ENCODE data around the gene EPHA1. TPM values are rescaled to one million over a fixed set of nuclear protein-coding genes. Genes with fewer than 3 reads are reported as not detected.

The EPHA1 gene
- total RNA-seq, 1 donor from 2014 or later, result 0.52 TPM

DNA sequence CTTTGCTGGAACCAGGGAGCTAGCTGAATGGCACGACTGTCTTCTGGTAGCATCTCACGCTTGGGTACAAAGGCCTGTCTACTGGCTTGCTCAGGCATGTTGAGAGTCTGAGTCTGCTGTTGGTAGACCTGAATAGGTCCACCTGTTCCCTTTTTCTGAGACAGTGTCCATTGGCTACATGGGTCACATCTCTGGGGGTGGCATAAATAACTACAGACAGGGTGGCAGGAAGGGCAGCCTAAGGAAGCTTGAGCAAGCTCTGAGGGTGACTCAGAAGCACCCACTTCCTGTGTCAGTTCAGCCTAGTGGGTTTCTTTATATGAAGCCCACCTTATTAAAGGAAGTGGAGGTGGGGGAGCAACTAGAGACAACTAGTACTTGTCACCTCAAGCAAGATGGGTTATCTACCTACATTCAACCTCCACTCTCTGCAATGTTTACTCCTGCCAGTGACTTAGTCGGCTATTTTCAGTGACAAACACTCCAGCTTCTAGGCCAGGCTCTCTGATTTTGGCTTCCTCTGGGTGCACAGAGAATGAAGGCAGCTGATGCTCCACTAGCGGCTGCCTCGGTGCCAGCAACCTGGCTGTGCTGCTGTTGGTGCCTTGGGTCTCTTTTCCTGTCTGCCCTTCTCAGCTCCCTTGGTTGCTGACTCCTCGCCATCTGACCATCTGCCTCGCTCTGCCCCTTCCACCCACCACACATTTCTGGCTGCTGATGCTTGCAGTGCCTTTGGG, 33.2 kb downstream of the EPHA1 start:
- Histone ChIP-seq H3K4me3 (ENCODE audit: low read length in 3 of 3) (no peak overlapping the region), H3K4me1 (ENCODE audit: control insufficient read depth in 3 of 3, insufficient read depth in 3 of 3, low read length in 3 of 3) (peaks cover 13 to 35% (median 15%) of the 10 kb centered on the region in 3 donors), H3K36me3 (ENCODE audit: control insufficient read depth in 3 of 3, insufficient read depth in 3 of 3, low read length in 3 of 3) (no peaks in the 10 kb centered on the region), H3K9ac (ENCODE audit: low read depth in 1 of 3, low read length in 3 of 3) (no peak overlapping the region), H3K9me3 (ENCODE audit: control insufficient read depth in 3 of 3, low read length in 3 of 3) (no peaks in the 10 kb centered on the region), H3K27me3 (ENCODE audit: control insufficient read depth in 3 of 3, insufficient read depth in 3 of 3, low read length in 3 of 3) (no peaks in the 10 kb centered on the region), H3K27ac (ENCODE audit: low read depth, low read length) (peak overlapping the region; percentile 40)

DNA sequence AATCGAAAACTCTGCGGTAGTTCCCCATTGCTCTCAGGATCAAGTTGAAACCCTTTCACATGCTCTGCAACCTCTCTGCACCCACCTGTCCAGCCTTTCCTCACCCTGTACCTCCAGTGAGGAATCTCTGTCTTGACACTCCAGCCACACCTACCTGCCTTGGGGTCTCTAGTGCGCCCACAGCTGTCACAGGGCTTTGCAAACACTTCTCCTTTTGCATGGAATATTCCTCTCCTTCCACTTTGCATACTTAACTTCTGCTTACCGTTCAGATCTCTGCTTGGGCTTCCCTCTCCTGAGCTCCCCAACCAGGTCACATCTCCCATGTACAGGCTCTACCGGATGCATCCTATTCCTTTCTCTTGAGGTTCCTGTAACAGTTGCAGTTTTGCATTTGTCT, 34.1 kb downstream of the EPHA1 start:
- Histone ChIP-seq H3K4me1 (ENCODE audit: control insufficient read depth in 3 of 3, insufficient read depth in 3 of 3, low read length in 3 of 3) (peaks cover 8 to 26% (median 11%) of the 10 kb centered on the region in 3 donors), H3K4me3 (ENCODE audit: low read length in 3 of 3) (no peak overlapping the region), H3K36me3 (ENCODE audit: control insufficient read depth in 3 of 3, insufficient read depth in 3 of 3, low read length in 3 of 3) (no peaks in the 10 kb centered on the region), H3K27ac (ENCODE audit: low read depth, low read length) (no peak overlapping the region), H3K9me3 (ENCODE audit: control insufficient read depth in 3 of 3, low read length in 3 of 3) (no peaks in the 10 kb centered on the region), H3K9ac (ENCODE audit: low read depth in 1 of 3, low read length in 3 of 3) (no peak overlapping the region), H3K27me3 (ENCODE audit: control insufficient read depth in 3 of 3, insufficient read depth in 3 of 3, low read length in 3 of 3) (no peaks in the 10 kb centered on the region)

- Histone ChIP-seq H3K9ac (ENCODE audit: low read depth in 1 of 3, low read length in 3 of 3) (no peak overlapping the region), H3K36me3 (ENCODE audit: control insufficient read depth in 3 of 3, insufficient read depth in 3 of 3, low read length in 3 of 3) (no peaks in the 10 kb centered on the region), H3K4me3 (ENCODE audit: low read length in 3 of 3) (no peak overlapping the region), H3K27me3 (ENCODE audit: control insufficient read depth in 3 of 3, insufficient read depth in 3 of 3, low read length in 3 of 3) (no peaks in the 10 kb centered on the region), H3K9me3 (ENCODE audit: control insufficient read depth in 3 of 3, low read length in 3 of 3) (no peaks in the 10 kb centered on the region), H3K4me1 (ENCODE audit: control insufficient read depth in 3 of 3, insufficient read depth in 3 of 3, low read length in 3 of 3) (peaks cover 0 to 15% (median 5%) of the 10 kb centered on the region in 3 donors), H3K27ac (ENCODE audit: low read depth, low read length) (no peak overlapping the region)
Observed at GRCh38 chr7:143373255-143373794, 35.3 kb downstream of the EPHA1 start.

DNA sequence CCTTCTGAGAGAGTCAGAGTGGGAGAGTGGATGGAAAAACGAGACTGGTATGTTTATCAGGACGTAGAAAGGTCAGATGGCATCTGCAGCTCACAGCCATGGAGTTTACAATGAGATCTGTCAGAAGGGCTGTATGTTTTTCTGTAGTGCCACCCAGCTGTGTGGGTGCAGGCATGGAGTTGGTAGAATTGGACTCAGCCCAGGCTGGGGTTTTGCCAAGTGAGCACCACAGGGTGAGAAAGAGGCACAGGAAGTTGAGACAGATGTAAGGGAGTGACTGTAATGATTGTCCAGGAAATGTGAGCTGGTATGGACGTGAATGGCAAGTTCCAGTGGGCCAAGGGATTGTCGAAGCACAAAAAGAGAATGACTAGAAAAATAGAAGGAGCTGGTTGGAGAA, 36.6 kb downstream of the EPHA1 start:
- Histone ChIP-seq H3K27ac (ENCODE audit: low read depth, low read length) (no peak overlapping the region), H3K4me1 (ENCODE audit: control insufficient read depth in 3 of 3, insufficient read depth in 3 of 3, low read length in 3 of 3) (peaks cover 0 to 15% (median 5%) of the 10 kb centered on the region in 3 donors), H3K4me3 (ENCODE audit: low read length in 3 of 3) (no peak overlapping the region), H3K9ac (ENCODE audit: low read depth in 1 of 3, low read length in 3 of 3) (no peak overlapping the region), H3K27me3 (ENCODE audit: control insufficient read depth in 3 of 3, insufficient read depth in 3 of 3, low read length in 3 of 3) (no peaks in the 10 kb centered on the region), H3K9me3 (ENCODE audit: control insufficient read depth in 3 of 3, low read length in 3 of 3) (no peaks in the 10 kb centered on the region), H3K36me3 (ENCODE audit: control insufficient read depth in 3 of 3, insufficient read depth in 3 of 3, low read length in 3 of 3) (no peaks in the 10 kb centered on the region)

DNA sequence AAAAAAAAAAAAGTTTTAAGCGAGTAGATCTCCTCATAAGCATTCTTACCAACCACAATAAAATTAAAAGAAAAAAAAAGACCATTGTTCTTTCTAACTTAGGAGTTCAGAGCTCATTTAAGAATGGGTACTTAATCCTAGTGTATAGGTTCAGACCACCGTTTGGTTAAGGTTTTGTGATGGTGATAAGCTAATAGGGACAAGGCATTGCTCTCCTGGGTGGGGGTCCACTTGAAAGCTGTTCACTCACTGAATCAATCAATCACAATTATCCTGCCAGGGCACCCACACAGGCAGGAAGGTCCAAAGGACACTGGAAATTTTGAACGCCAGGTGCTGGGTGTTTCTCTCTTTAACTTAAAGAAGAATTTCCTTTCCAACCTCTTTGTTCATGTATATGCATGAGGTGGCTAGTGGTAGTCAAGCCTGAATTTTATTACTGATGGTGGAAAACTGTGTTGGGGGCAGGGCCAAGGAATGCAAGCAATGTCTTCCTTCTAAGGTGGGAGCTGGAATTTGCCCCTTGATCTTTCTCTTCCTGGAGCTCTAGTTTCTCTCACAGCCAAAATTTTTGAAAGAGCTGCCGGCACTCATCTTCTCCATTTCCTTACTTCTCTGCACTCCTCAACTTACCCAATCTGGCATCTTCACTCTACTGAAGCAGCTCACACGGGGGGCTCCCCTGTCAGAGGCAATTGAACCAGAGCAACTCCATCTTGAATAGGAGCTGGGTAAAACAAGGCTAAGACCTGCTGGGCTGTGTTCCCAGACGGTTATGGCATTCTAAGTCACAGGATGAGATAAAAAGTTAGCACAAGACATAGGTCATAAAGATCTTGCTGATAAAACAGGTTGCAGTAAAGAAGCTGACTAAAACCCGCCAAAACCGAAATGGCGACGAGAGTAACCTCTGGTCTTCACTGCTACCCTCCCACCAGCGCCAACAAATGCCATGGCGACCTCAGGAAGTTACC, 38.7 kb downstream of the EPHA1 start:
- no peaks in the 10 kb centered on the region for H3K36me3 ChIP-seq (ENCODE audit: control insufficient read depth in 3 of 3, insufficient read depth in 3 of 3, low read length in 3 of 3)
- H3K27me3 ChIP-seq (ENCODE audit: control insufficient read depth in 3 of 3, insufficient read depth in 3 of 3, low read length in 3 of 3), result peaks cover 0 to 4% (median 0%) of the 10 kb centered on the region in 3 donors
- H3K9me3 ChIP-seq (ENCODE audit: control insufficient read depth in 3 of 3, low read length in 3 of 3), result no peaks in the 10 kb centered on the region
- H3K9ac ChIP-seq (ENCODE audit: low read depth in 1 of 3, low read length in 3 of 3), result no peak overlapping the region
- H3K4me1 ChIP-seq (ENCODE audit: control insufficient read depth in 3 of 3, insufficient read depth in 3 of 3, low read length in 3 of 3), result peaks cover 0 to under 1% (median 0%) of the 10 kb centered on the region in 3 donors
- H3K4me3 ChIP-seq (ENCODE audit: low read length in 3 of 3), result no peak overlapping the region
- H3K27ac ChIP-seq (ENCODE audit: low read depth, low read length), result no peak overlapping the region

- Histone ChIP-seq H3K9me3 (ENCODE audit: control insufficient read depth in 3 of 3, low read length in 3 of 3) (no peaks in the 10 kb centered on the region), H3K4me3 (ENCODE audit: low read length in 3 of 3) (no peak overlapping the region), H3K4me1 (ENCODE audit: control insufficient read depth in 3 of 3, insufficient read depth in 3 of 3, low read length in 3 of 3) (no peaks in the 10 kb centered on the region), H3K36me3 (ENCODE audit: control insufficient read depth in 3 of 3, insufficient read depth in 3 of 3, low read length in 3 of 3) (no peaks in the 10 kb centered on the region), H3K9ac (ENCODE audit: low read depth in 1 of 3, low read length in 3 of 3) (no peak overlapping the region), H3K27me3 (ENCODE audit: control insufficient read depth in 3 of 3, insufficient read depth in 3 of 3, low read length in 3 of 3) (peaks cover 2 to 13% (median 11%) of the 10 kb centered on the region in 3 donors), H3K27ac (ENCODE audit: low read depth, low read length) (no peak overlapping the region)
Observed at GRCh38 chr7:143368387-143368786, 40.3 kb downstream of the EPHA1 start.

- H3K4me1 ChIP-seq (ENCODE audit: control insufficient read depth in 3 of 3, insufficient read depth in 3 of 3, low read length in 3 of 3), result peaks cover 0 to 2% (median 1%) of the 10 kb centered on the region in 3 donors
- no peak overlapping the region for H3K27ac ChIP-seq (ENCODE audit: low read depth, low read length)
- H3K27me3 ChIP-seq (ENCODE audit: control insufficient read depth in 3 of 3, insufficient read depth in 3 of 3, low read length in 3 of 3), result peaks cover 6 to 17% (median 15%) of the 10 kb centered on the region in 3 donors
- H3K9me3 ChIP-seq (ENCODE audit: control insufficient read depth in 3 of 3, low read length in 3 of 3), result no peaks in the 10 kb centered on the region
- H3K9ac ChIP-seq (ENCODE audit: low read depth in 1 of 3, low read length in 3 of 3), result no peak overlapping the region
- no peak overlapping the region for H3K4me3 ChIP-seq (ENCODE audit: low read length in 3 of 3)
- no peaks in the 10 kb centered on the region for H3K36me3 ChIP-seq (ENCODE audit: control insufficient read depth in 3 of 3, insufficient read depth in 3 of 3, low read length in 3 of 3)
Observed at GRCh38 chr7:143367972-143368371, 40.7 kb downstream of the EPHA1 start.

DNA sequence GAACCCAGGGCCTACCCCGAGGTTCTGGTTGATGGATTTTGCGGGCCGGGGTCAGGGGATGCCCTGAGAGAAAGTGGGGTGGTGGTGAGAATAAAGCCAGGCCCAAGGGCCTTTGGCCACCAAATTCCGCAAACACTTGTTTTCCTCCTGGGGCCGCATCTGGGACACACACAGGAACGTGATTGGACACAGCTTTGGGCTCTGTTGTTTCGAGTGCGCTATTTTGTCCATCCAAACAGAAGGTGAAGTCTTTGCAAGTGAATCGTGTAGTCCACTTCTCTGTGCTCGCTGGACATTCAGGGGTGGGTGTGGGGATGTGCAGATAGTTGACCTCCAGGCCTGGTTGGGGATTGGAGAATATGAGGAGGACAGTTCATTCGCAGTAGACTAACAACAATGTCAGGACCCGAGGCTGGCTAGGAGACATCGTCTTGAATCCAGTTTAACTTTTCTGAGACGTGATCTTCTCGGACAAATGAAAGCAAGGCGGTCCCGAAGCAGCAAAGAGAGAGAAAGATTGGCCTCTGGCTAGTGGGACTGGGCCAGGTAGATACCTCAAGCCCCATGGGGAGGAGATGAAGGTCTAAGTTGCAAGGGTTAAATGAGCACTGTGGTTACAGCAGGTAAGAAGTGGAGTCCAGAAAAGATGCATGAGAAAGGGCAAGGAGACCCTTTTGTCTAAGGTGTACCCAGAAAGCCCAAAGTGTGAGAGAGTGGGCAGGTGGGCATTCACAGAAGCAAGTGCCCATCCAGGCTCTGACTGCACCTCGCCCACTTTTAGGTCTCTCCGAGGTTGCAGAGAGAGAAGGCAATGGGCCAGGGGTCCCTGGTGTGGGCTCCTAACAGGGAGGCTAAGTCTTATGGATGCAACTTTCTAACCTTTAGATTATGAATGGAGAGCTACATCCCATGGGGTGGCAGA, 45.4 kb downstream of the EPHA1 start:
- peaks cover 0 to 6% (median 4%) of the 10 kb centered on the region in 3 donors for H3K4me1 ChIP-seq (ENCODE audit: control insufficient read depth in 3 of 3, insufficient read depth in 3 of 3, low read length in 3 of 3)
- peaks cover 19 to 38% (median 36%) of the 10 kb centered on the region in 3 donors for H3K27me3 ChIP-seq (ENCODE audit: control insufficient read depth in 3 of 3, insufficient read depth in 3 of 3, low read length in 3 of 3)

More for the DNA sequence above, 45.4 kb downstream of the EPHA1 start:
- Histone ChIP-seq H3K36me3 (ENCODE audit: control insufficient read depth in 3 of 3, insufficient read depth in 3 of 3, low read length in 3 of 3) (no peaks in the 10 kb centered on the region), H3K27ac (ENCODE audit: low read depth, low read length) (no peak overlapping the region), H3K9ac (ENCODE audit: low read depth in 1 of 3, low read length in 3 of 3) (no peak overlapping the region), H3K4me3 (ENCODE audit: low read length in 3 of 3) (peak overlapping the region in 1 of 3 donors; percentile 6), H3K9me3 (ENCODE audit: control insufficient read depth in 3 of 3, low read length in 3 of 3) (no peaks in the 10 kb centered on the region)
